Measurements from ENCODE around the gene REM2. TPM values are rescaled to one million over a fixed set of nuclear protein-coding genes. Genes with fewer than 3 reads are reported as not detected.

REM2 gene
- total RNA-seq, 1 donor from 2014 or later: 0.41 TPM

- ATAC-seq (no peak), DNase-seq (no peak)
- TF ChIP-seq CTCF (IDR thresholded peaks at IDR 0.05): no peak
- Histone ChIP-seq H3K4me1 (peaks cover 23% of the 10 kb centered on the region), H3K4me3 (no peak overlapping the region), H3K27ac (no peak overlapping the region), H3K36me3 (peaks cover 54% of the 10 kb centered on the region), H3K9me3 (no peaks in the 10 kb centered on the region), H3K27me3 (no peaks in the 10 kb centered on the region)
- intact Hi-C loops (cut with DNase I): no loop called here
Measured at GRCh38 chr14:22920697-22921096, 37.7 kb downstream of the REM2 start.

- intact Hi-C loops (cut with DNase I): no loop called here
- no peak for ATAC-seq
- H3K9me3 ChIP-seq: no peaks in the 10 kb centered on the region
Measured at GRCh38 chr14:22922294-22922693, 39.3 kb downstream of the REM2 start.

GRCh38 chr14:22923746-22924145 lies 40.7 kb downstream of the REM2 start:
- no peak overlapping the region for H3K27ac ChIP-seq
- H3K36me3 ChIP-seq: peaks cover 70% of the 10 kb centered on the region
- DNase-seq (no peak), ATAC-seq (no peak)
- peaks cover 16% of the 10 kb centered on the region for H3K4me1 ChIP-seq
- intact Hi-C loops (cut with DNase I): no loop called here
- no peaks in the 10 kb centered on the region for H3K9me3 ChIP-seq
- no peak overlapping the region for H3K4me3 ChIP-seq
- no peak for TF ChIP-seq CTCF (IDR thresholded peaks at IDR 0.05)
- no peaks in the 10 kb centered on the region for H3K27me3 ChIP-seq

More at GRCh38 chr14:22922294-22922693, 39.3 kb downstream of the REM2 start:
- H3K4me1 ChIP-seq: peaks cover 10% of the 10 kb centered on the region
- no peaks in the 10 kb centered on the region for H3K27me3 ChIP-seq
- peaks cover 70% of the 10 kb centered on the region for H3K36me3 ChIP-seq
- no peak overlapping the region for H3K4me3 ChIP-seq
- H3K27ac ChIP-seq: no peak overlapping the region
- no peak for DNase-seq
- no peak for TF ChIP-seq CTCF (IDR thresholded peaks at IDR 0.05)

- intact Hi-C loops (cut with DNase I): no loop called here
- no peak for TF ChIP-seq CTCF (IDR thresholded peaks at IDR 0.05)
- DNase-seq (no peak), ATAC-seq (no peak)
- Histone ChIP-seq H3K27ac (no peak overlapping the region), H3K36me3 (peaks cover 65% of the 10 kb centered on the region), H3K27me3 (no peaks in the 10 kb centered on the region), H3K4me3 (no peak overlapping the region), H3K9me3 (no peaks in the 10 kb centered on the region), H3K4me1 (peaks cover 17% of the 10 kb centered on the region)
Measured at GRCh38 chr14:22925513-22925912, 42.5 kb downstream of the REM2 start.

GRCh38 chr14:22926316-22926715 lies 43.3 kb downstream of the REM2 start:
- H3K36me3 ChIP-seq: peaks cover 57% of the 10 kb centered on the region
- no peak for ATAC-seq
- no peak for DNase-seq
- H3K27ac ChIP-seq: no peak overlapping the region
- no peak for TF ChIP-seq CTCF (IDR thresholded peaks at IDR 0.05)
- intact Hi-C loops (cut with DNase I): no loop called here
- H3K9me3 ChIP-seq: no peaks in the 10 kb centered on the region
- H3K27me3 ChIP-seq: no peaks in the 10 kb centered on the region
- no peak overlapping the region for H3K4me3 ChIP-seq
- peaks cover 17% of the 10 kb centered on the region for H3K4me1 ChIP-seq
